Neural cell (in vitro differentiated cells): ENCODE results near the gene NGDN. TPM values are rescaled to one million over a fixed set of nuclear protein-coding genes. Genes with fewer than 3 reads are reported as not detected.
"Not testable (repeated sequence)": the region's sequence is repeated elsewhere in the genome, so short reads cannot be mapped to it uniquely, and the experiment has no call there.

Experiments used
- H2AFZ ChIP-seq: fragments of 200-600, 300-800 bp; sonication (generic), shearing (Covaris generic); 2 replicates; pipeline ENCODE4 v1.6.0; 2014; ENCODE audit warnings: low read depth, mild to moderate bottlenecking, antibody characterized with exemption, low read length, moderate library complexity
- H3F3A ChIP-seq: fragments of 200-600 bp; shearing (Covaris generic); 2 replicates; pipeline ENCODE4 v1.6.1; 2016; ENCODE audit warnings: mild to moderate bottlenecking, moderate library complexity, mixed read lengths, antibody characterized with exemption, low read length; ENCODE audit not compliant: insufficient read depth, poor library complexity, severe bottlenecking
- H3K27ac ChIP-seq: fragments of 200-600, 300-800 bp; sonication (generic), shearing (Covaris generic); 2 replicates; pipeline ENCODE4 v1.5.1; 2014; ENCODE audit warnings: mild to moderate bottlenecking, low read length, moderate library complexity
- H3K27me3 ChIP-seq: fragments of 300-800, 200-600 bp; sonication (generic), shearing (Covaris generic); 2 replicates; pipeline ENCODE4 v1.6.0; 2014; ENCODE audit warnings: mild to moderate bottlenecking, low read depth, low read length, moderate library complexity; ENCODE audit not compliant: insufficient read depth
- H3K36me3 ChIP-seq: fragments of 300-800, 200-600 bp; sonication (generic), shearing (Covaris generic); 2 replicates; pipeline ENCODE4 v1.5.1; 2014; ENCODE audit warnings: mild to moderate bottlenecking, antibody characterized with exemption, low read length, moderate library complexity; ENCODE audit not compliant: insufficient read depth
- H3K4me2 ChIP-seq: fragments of 300-800, 200-600 bp; sonication (generic), shearing (Covaris generic); 2 replicates; pipeline ENCODE4 v1.6.0; 2014; ENCODE audit warnings: mild to moderate bottlenecking, low read length
- H3K4me3 ChIP-seq: fragments of 300-800, 200-600 bp; sonication (generic), shearing (Covaris generic); 2 replicates; pipeline ENCODE4 v1.5.1; 2014; ENCODE audit warnings: mild to moderate bottlenecking, low read length, moderate library complexity
- H3K79me2 ChIP-seq: fragments of 200-600 bp; shearing (Covaris generic); replicated peaks from 2 replicates; pipeline ENCODE4 v1.6.0; 2014; ENCODE audit warnings: mild to moderate bottlenecking, low read length, moderate library complexity; ENCODE audit not compliant: insufficient read depth
- H3K9ac ChIP-seq: fragments of 300-800, 200-600 bp; sonication (generic), shearing (Covaris generic); 2 replicates; pipeline ENCODE4 v1.6.1; 2016; ENCODE audit warnings: mild to moderate bottlenecking, low read length, mixed read lengths
- H3K9me2 ChIP-seq: fragments of 200-600 bp; shearing (Covaris generic); 2 replicates; pipeline ENCODE4 v1.6.1; 2016; ENCODE audit warnings: mild to moderate bottlenecking, low read length, mixed read lengths; ENCODE audit not compliant: insufficient read depth
- H3K9me3 ChIP-seq: fragments of 200-600, 300-800 bp; sonication (generic), shearing (Covaris generic); 2 replicates; pipeline ENCODE4 v1.6.1; 2016; ENCODE audit warnings: mild to moderate bottlenecking, mixed run types, low read length, moderate library complexity, mixed read lengths
- H4K20me1 ChIP-seq: fragments of 200-600 bp; shearing (Covaris generic); 2 replicates; pipeline ENCODE4 v1.6.1; 2016; ENCODE audit warnings: mild to moderate bottlenecking, mixed run types; ENCODE audit not compliant: insufficient read depth
- EP300 ChIP-seq: fragments of 450-650 bp; conservative IDR thresholded peaks from 2 replicates; pipeline ENCODE4 v1.6.1; 2014; ENCODE audit warnings: antibody characterized with exemption, mild to moderate bottlenecking, moderate library complexity; ENCODE audit not compliant: poor library complexity, severe bottlenecking
- EZH2 ChIP-seq: fragments of 200-600, 300-800 bp; shearing (Covaris generic), sonication (generic); IDR thresholded peaks from 2 replicates; pipeline ENCODE4 v1.6.1; 2014; ENCODE audit warnings: antibody characterized with exemption, low read length, borderline replicate concordance, mild to moderate bottlenecking; ENCODE audit not compliant: insufficient read depth, poor library complexity, severe bottlenecking
- MXI1 ChIP-seq: fragments of 450-650 bp; conservative IDR thresholded peaks from 2 replicates; pipeline ENCODE4 v1.6.1; 2014; ENCODE audit warnings: antibody characterized with exemption, mild to moderate bottlenecking; ENCODE audit not compliant: poor library complexity, severe bottlenecking
- POLR2AphosphoS5 ChIP-seq: IDR thresholded peaks from 2 replicates; pipeline ENCODE4 v1.6.1; 2012
- RAD21 ChIP-seq: fragments of 450-650 bp; conservative IDR thresholded peaks from 2 replicates; pipeline ENCODE4 v1.6.1; 2014; ENCODE audit warnings: antibody characterized with exemption, mild to moderate bottlenecking, moderate library complexity
- REST ChIP-seq: IDR thresholded peaks from 2 replicates; pipeline ENCODE4 v1.6.1; 2012; ENCODE audit warnings: borderline replicate concordance
- SMC3 ChIP-seq: fragments of 450-650 bp; conservative IDR thresholded peaks from 2 replicates; pipeline ENCODE4 v1.6.1; 2014; ENCODE audit warnings: antibody characterized with exemption, mild to moderate bottlenecking, moderate library complexity; ENCODE audit not compliant: poor library complexity
- TAF1 ChIP-seq: IDR thresholded peaks from 2 replicates; pipeline ENCODE4 v1.6.1; 2012; ENCODE audit warnings: low read depth
- polyA plus RNA-seq: library from polyadenylated mRNA; depleted of rRNA; stranded (reverse); fragments of >200 nt; gene quantifications from 2 replicates; pipeline ENCODE4 v1.2.3, GENCODE V29; 2014
- TF ChIP-seq, protein P1 (sequence below): fragments of 450-650 bp; IDR thresholded peaks from 2 replicates; pipeline ENCODE4 v1.5.1; 2014; ENCODE audit warnings: antibody characterized with exemption, mild to moderate bottlenecking, moderate library complexity; ENCODE audit not compliant: poor library complexity, severe bottlenecking

The NGDN gene
- polyA plus RNA-seq, 1 donor from 2014 or later = 137 TPM

DNA sequence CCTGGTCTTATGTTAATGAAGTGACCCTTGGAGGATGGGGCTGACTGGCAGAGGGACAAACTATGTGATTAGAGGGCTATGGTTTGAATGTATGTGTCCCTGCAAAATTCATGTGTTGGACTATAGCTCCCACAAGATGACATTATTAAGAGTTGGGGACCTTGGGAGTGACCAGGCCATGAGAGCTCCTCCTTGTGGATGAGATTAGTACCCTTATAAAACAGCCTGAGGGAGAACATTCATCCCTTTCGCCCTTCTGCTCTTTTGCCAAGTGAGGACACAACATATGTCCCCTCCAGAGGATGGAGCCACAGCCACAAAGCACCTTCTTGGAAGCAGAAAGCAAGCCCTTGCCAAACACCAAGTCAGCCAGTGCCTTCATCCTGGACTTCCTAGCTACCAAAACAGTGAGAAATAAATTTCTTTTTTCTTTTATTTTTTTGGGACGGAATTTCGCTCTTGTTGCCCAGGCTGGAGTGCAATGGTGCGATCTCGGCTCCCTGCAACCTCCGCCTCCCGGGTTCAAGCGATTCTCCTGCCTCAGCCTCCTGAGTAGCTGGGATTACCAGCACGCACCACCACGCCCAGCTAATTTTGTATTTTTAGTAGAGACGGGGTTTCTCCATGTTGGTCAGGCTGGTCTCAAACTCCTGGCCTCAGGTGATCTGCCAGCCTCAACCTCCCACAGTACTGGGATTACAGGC is 12.5 kb upstream of the NGDN start:
- H2AFZ ChIP-seq, H3K79me2 ChIP-seq, H3K27me3 ChIP-seq, H3K27ac ChIP-seq, H3K4me2 ChIP-seq, H3K9ac ChIP-seq, H3K4me3 ChIP-seq, H4K20me1 ChIP-seq, H3F3A ChIP-seq, H3K36me3 ChIP-seq, H3K9me2 ChIP-seq, H3K9me3 ChIP-seq: not testable (repeated sequence)
- TF ChIP-seq RAD21 = peak; percentile 11
- TF ChIP-seq, protein P1, sequence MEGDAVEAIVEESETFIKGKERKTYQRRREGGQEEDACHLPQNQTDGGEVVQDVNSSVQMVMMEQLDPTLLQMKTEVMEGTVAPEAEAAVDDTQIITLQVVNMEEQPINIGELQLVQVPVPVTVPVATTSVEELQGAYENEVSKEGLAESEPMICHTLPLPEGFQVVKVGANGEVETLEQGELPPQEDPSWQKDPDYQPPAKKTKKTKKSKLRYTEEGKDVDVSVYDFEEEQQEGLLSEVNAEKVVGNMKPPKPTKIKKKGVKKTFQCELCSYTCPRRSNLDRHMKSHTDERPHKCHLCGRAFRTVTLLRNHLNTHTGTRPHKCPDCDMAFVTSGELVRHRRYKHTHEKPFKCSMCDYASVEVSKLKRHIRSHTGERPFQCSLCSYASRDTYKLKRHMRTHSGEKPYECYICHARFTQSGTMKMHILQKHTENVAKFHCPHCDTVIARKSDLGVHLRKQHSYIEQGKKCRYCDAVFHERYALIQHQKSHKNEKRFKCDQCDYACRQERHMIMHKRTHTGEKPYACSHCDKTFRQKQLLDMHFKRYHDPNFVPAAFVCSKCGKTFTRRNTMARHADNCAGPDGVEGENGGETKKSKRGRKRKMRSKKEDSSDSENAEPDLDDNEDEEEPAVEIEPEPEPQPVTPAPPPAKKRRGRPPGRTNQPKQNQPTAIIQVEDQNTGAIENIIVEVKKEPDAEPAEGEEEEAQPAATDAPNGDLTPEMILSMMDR = peak; percentile 11

DNA sequence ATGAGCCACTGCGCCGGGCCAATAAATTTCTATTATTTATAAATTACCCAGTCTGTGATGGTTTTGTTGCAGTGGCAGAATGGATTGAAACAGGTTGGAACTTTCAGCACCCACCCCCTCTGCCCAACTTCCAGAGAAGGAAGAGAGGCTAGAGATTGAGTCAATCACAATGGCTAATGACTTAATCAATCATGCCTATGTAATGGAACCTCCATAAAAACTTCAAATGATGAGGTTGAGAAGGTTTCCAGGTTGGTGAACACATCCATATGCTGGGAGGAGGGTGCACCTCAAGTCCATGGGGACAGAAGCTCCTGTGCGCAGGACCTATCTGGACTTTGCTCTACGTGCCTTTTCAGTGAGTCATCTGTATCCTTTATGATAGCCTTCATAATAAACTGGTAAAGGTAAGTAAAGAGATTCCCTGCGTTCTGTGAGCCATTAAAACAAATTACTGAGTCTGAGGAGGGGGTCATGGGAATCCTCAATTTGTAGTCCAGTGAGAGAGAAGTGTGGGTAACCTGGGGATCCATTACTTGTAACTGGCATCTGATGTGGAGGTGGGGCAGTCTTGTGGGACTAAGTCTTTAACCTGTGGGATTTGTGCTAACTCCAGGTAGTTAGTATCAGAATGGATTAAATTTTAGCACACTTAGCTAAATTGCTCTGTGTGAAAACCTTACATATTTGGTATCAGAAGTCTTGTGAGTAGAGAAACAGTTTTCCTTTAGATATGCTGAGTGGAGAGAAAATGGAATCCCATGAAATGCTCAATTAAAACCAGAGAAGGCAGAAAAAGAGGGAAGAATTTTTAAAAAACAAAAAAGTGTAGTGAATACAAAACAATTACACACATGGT is 11.7 kb upstream of the NGDN start:
- Histone ChIP-seq H3K27me3 (no peaks in the 10 kb centered on the region), H3K36me3 (no peaks in the 10 kb centered on the region), H3K79me2 (no peaks in the 10 kb centered on the region), H3K9me2 (no peaks in the 10 kb centered on the region), H3K9ac (no peak overlapping the region), H3F3A (no peaks in the 10 kb centered on the region), H2AFZ (no peak overlapping the region), H3K4me2 (no peak overlapping the region), H3K4me3 (no peak overlapping the region), H3K9me3 (no peaks in the 10 kb centered on the region), H4K20me1 (no peaks in the 10 kb centered on the region), H3K27ac (no peak overlapping the region)
- no peak for TF ChIP-seq SMC3
- TF ChIP-seq, protein P1 = no peak
- no peak for TF ChIP-seq EP300
- no peak for TF ChIP-seq EZH2
- no peak for TF ChIP-seq MXI1
- TF ChIP-seq REST = no peak
- no peak for TF ChIP-seq RAD21
- TF ChIP-seq TAF1 = no peak
- no peak for TF ChIP-seq POLR2AphosphoS5
